ENCODE results near the gene GSN. TPM values are rescaled to one million over a fixed set of nuclear protein-coding genes. Genes with fewer than 3 reads are reported as not detected.

The GSN gene
- total RNA-seq, 1 experiment from 2014 or later, result 28.4 TPM

- DNase-seq (ENCODE audit: low spot score), result no peak
- Histone ChIP-seq H3K4me3 (ENCODE audit: low read depth, low read length, poor library complexity, severe bottlenecking) (no peak overlapping the region), H3K9me3 (ENCODE audit: low read depth, low read length, poor library complexity, severe bottlenecking) (no peaks in the 10 kb centered on the region), H3K27ac (ENCODE audit: low read depth, low read length, poor library complexity, severe bottlenecking) (no peak overlapping the region), H3K4me1 (ENCODE audit: insufficient read depth, low read length, poor library complexity, severe bottlenecking) (peaks cover 16% of the 10 kb centered on the region), H3K36me3 (ENCODE audit: insufficient read depth, low read length, poor library complexity, severe bottlenecking) (no peaks in the 10 kb centered on the region), H3K27me3 (replicated peaks; ENCODE audit: insufficient read depth, low read depth, low read length, poor library complexity) (no peaks in the 10 kb centered on the region)
- TF ChIP-seq EZH2 (IDR thresholded peaks at IDR 0.05; ENCODE audit: borderline replicate concordance, low read depth, low read length, poor library complexity, severe bottlenecking) (no peak), CTCF (conservative IDR thresholded peaks at IDR 0.05; ENCODE audit: low read depth, low read length) (no peak)
- no TSS peak for BruUV-seq (replicated peaks)
- intact Hi-C loops (cut with micrococcal nuclease; ENCODE audit: unreplicated experiment), result no loop called here
- ChIA-PET POLR2A (ENCODE audit: low non-redundant PET) (no interaction called here), CTCF (no interaction called here)
Observed at GRCh38 chr9:121273064-121273775, 5.3 kb downstream of the GSN start.

- Histone ChIP-seq H3K36me3 (ENCODE audit: insufficient read depth, low read length, poor library complexity, severe bottlenecking) (no peaks in the 10 kb centered on the region), H3K4me1 (ENCODE audit: insufficient read depth, low read length, poor library complexity, severe bottlenecking) (peaks cover 8% of the 10 kb centered on the region), H3K27me3 (replicated peaks; ENCODE audit: insufficient read depth, low read depth, low read length, poor library complexity) (no peaks in the 10 kb centered on the region), H3K9me3 (ENCODE audit: low read depth, low read length, poor library complexity, severe bottlenecking) (no peaks in the 10 kb centered on the region), H3K27ac (ENCODE audit: low read depth, low read length, poor library complexity, severe bottlenecking) (no peak overlapping the region), H3K4me3 (ENCODE audit: low read depth, low read length, poor library complexity, severe bottlenecking) (no peak overlapping the region)
- BruUV-seq (replicated peaks), result no TSS peak
- DNase-seq (ENCODE audit: low spot score), result no peak
- TF ChIP-seq EZH2 (IDR thresholded peaks at IDR 0.05; ENCODE audit: borderline replicate concordance, low read depth, low read length, poor library complexity, severe bottlenecking), result no peak
- no peak for TF ChIP-seq CTCF (conservative IDR thresholded peaks at IDR 0.05; ENCODE audit: low read depth, low read length)
- ChIA-PET POLR2A (ENCODE audit: low non-redundant PET) (no interaction called here), CTCF (no interaction called here)
- intact Hi-C loops (cut with micrococcal nuclease; ENCODE audit: unreplicated experiment), result no loop called here
Observed at GRCh38 chr9:121274851-121275250, 6.9 kb downstream of the GSN start.

- peaks cover 8% of the 10 kb centered on the region for H3K4me1 ChIP-seq (ENCODE audit: insufficient read depth, low read length, poor library complexity, severe bottlenecking)
Observed at GRCh38 chr9:121275781-121276658, 8.1 kb downstream of the GSN start.

More at GRCh38 chr9:121275781-121276658, 8.1 kb downstream of the GSN start:
- BruUV-seq (replicated peaks), result no TSS peak
- DNase-seq (ENCODE audit: low spot score), result no peak
- Histone ChIP-seq H3K27me3 (replicated peaks; ENCODE audit: insufficient read depth, low read depth, low read length, poor library complexity) (no peaks in the 10 kb centered on the region), H3K9me3 (ENCODE audit: low read depth, low read length, poor library complexity, severe bottlenecking) (no peaks in the 10 kb centered on the region), H3K36me3 (ENCODE audit: insufficient read depth, low read length, poor library complexity, severe bottlenecking) (no peaks in the 10 kb centered on the region), H3K27ac (ENCODE audit: low read depth, low read length, poor library complexity, severe bottlenecking) (no peak overlapping the region), H3K4me3 (ENCODE audit: low read depth, low read length, poor library complexity, severe bottlenecking) (no peak overlapping the region)
- CTCF ChIA-PET, result no interaction called here
- POLR2A ChIA-PET (ENCODE audit: low non-redundant PET), result no interaction called here
- intact Hi-C loops (cut with micrococcal nuclease; ENCODE audit: unreplicated experiment), result no loop called here
- TF ChIP-seq CTCF (conservative IDR thresholded peaks at IDR 0.05; ENCODE audit: low read depth, low read length) (no peak), EZH2 (IDR thresholded peaks at IDR 0.05; ENCODE audit: borderline replicate concordance, low read depth, low read length, poor library complexity, severe bottlenecking) (no peak)

Measured in A673 (cell line).